ENCODE results near the gene EGFR.

Gene EGFR

DNA sequence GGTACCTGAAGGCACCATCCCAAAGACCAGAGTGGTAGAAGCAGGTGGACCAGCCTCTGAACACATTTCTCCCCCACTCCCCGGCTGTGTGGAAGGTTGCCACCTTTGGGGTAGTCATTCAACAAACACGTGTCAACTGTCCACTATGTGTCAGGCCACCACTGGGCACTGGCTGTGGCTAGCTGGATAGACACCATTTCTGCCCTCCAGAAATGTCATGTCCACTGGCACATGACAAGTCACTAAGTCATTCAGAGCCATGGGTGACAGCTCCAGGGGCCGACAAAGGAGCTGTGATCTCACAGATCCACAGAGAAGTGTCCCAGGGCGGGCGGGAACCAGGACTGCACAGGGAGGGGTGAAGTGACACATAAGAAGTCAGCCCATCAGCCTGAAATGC lies 99.6 kb downstream of the EGFR start:
- H3K4me3 ChIP-seq (replicated peaks; ENCODE audit: low read depth, low read length): no peak overlapping the region
- no peak for DNase-seq (ENCODE audit: extremely low read depth, low read depth)
- TF ChIP-seq, protein P1, sequence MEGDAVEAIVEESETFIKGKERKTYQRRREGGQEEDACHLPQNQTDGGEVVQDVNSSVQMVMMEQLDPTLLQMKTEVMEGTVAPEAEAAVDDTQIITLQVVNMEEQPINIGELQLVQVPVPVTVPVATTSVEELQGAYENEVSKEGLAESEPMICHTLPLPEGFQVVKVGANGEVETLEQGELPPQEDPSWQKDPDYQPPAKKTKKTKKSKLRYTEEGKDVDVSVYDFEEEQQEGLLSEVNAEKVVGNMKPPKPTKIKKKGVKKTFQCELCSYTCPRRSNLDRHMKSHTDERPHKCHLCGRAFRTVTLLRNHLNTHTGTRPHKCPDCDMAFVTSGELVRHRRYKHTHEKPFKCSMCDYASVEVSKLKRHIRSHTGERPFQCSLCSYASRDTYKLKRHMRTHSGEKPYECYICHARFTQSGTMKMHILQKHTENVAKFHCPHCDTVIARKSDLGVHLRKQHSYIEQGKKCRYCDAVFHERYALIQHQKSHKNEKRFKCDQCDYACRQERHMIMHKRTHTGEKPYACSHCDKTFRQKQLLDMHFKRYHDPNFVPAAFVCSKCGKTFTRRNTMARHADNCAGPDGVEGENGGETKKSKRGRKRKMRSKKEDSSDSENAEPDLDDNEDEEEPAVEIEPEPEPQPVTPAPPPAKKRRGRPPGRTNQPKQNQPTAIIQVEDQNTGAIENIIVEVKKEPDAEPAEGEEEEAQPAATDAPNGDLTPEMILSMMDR (IDR thresholded peaks at IDR 0.05; ENCODE audit: low read depth, low read length, missing control alignments): no peak

DNA sequence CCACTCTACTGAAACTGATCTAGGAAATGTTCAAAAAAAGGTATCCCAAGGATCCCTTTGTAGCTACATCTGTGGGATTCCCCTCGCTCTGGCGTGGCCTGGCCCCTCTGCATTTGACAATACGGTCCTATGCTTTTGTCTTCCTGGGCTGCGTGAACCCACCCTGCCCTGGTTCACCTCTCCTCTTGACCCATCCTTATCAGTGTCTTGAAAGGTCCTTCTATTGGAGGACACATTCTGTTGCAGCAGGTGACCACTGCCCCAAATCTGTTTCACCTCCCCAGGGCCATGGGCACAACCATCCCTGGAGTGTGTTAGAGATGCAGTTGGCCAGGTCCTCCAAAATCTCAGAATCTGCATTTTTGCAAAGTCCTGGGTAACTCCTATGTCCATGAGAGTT lies 100.8 kb downstream of the EGFR start:
- no peak for DNase-seq (ENCODE audit: extremely low read depth, low read depth)
- H3K4me3 ChIP-seq (replicated peaks; ENCODE audit: low read depth, low read length): no peak overlapping the region
- TF ChIP-seq, protein P1 (IDR thresholded peaks at IDR 0.05; ENCODE audit: low read depth, low read length, missing control alignments): no peak

DNA sequence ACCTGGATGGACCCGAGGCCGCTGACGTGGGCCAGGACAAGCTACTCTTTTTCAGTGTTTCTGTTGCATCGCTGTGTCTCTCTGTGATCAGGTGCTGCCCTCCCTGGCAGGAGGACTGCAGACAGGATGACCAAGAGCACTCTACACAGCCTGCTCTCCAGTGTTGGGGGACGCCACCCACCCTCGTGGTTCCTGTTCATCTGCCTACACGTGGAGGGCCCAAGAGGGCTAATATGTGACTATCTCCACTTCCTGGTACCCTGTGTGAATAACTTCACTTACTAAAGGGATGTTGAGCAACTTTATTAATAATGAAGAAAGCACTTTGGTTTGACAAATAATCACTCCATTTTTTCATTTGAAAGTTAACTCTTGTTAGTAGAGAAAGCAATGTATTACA lies 101.3 kb downstream of the EGFR start:
- H3K4me3 ChIP-seq (replicated peaks; ENCODE audit: low read depth, low read length): no peak overlapping the region
- no peak for DNase-seq (ENCODE audit: extremely low read depth, low read depth)
- TF ChIP-seq, protein P1 (IDR thresholded peaks at IDR 0.05; ENCODE audit: low read depth, low read length, missing control alignments): no peak

DNA sequence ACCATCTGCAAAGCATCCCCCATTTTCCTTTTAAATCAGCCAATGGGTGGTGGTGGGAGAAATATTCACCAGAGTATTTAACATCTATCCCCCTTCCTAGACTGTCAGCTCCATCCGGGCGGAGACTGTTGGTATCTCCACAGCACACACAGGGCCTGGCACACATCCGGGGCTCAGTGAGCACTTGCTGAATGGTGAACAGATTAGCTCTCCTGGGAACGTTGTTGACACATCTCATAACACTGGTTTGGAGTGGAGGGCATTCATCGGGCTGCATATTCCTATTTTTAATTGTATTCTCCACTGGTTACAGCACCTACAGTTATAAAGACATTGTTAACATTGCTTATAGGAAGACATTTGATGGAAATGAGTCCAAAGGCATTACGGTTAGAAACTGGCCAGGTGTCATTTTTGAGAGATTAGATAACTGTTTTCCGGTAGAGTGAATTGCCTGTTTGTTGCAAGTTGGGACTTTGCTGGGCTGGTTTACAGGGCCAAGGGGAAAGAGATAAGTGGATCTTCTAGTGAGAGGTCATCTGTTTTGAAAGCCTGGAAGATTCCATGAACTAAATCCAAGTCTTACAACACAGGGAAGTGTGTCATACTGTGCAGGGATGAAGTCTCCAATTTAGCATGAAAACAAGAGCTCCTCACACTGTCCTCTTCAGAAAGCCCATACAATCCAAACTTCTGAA lies 101.8 kb downstream of the EGFR start:
- TF ChIP-seq, protein P1 (IDR thresholded peaks at IDR 0.05; ENCODE audit: low read depth, low read length, missing control alignments): no peak
- no peak for DNase-seq (ENCODE audit: extremely low read depth, low read depth)
- H3K4me3 ChIP-seq (replicated peaks; ENCODE audit: low read depth, low read length): no peak overlapping the region

DNA sequence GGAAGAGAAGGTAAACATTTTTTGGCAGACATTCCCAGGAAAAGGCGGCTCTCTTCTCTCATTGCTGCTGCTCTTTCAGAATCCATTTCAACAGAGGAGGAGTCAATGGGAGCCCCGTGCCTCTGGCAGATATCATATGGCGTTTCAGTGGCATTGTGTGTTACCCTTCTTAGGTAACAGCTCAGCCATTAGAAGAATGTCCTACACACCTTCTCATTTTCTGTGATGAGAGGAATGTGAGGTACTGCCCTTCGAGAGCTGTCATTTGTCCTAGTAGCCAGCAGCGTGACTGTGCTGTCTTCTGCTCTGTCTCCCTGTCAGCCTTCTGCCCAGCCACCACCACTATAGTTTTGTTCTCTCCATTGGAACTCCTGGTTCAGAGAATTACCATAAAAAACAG lies 102.4 kb downstream of the EGFR start:
- TF ChIP-seq, protein P1 (IDR thresholded peaks at IDR 0.05; ENCODE audit: low read depth, low read length, missing control alignments): no peak
- no peak overlapping the region for H3K4me3 ChIP-seq (replicated peaks; ENCODE audit: low read depth, low read length)
- no peak for DNase-seq (ENCODE audit: extremely low read depth, low read depth)

DNA sequence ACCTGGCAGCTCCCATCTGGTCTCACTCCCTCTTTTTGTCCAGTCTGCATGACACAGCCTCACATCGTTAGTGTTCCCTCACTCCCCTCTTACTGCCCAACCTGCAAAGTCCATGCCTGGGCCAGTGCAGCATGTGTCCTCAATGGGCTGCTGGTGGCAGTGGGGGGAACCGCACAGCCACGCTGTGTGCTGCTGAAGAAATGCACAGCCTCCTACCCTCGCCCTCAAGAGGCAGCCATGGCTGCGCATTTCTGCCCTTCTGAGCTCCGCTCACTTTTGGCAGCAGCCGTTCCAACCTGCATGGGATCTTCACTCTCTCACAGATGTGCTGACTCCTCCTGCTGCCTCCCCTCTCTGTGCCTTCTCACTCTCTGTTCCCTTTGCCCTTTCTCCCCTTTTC lies 103.4 kb downstream of the EGFR start:
- TF ChIP-seq, protein P1 (IDR thresholded peaks at IDR 0.05; ENCODE audit: low read depth, low read length, missing control alignments): no peak
- DNase-seq (ENCODE audit: extremely low read depth, low read depth): no peak
- H3K4me3 ChIP-seq (replicated peaks; ENCODE audit: low read depth, low read length): no peak overlapping the region
